ENCODE measurements around the gene PROM1.

DNA sequence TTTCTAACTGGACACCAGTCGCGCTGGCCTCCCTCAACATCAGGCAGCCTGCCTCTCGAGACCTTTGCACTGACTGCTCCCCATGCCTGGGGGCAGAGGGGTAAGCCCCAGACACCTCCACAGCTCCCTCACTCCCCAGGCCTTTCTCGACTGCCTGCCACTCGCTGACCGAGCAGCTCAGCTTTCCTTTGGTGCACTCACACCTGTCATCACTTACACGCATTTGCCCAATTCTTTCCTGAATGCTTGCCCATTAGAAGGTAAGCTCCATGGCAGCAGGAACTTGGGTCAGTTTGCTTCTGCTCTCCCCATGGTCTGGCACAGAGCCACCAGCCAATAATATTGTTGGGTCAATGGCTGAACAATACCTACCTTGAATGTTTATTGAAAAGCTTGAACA is 32.2 kb upstream of the PROM1 start:
- TF ChIP-seq, protein P1, sequence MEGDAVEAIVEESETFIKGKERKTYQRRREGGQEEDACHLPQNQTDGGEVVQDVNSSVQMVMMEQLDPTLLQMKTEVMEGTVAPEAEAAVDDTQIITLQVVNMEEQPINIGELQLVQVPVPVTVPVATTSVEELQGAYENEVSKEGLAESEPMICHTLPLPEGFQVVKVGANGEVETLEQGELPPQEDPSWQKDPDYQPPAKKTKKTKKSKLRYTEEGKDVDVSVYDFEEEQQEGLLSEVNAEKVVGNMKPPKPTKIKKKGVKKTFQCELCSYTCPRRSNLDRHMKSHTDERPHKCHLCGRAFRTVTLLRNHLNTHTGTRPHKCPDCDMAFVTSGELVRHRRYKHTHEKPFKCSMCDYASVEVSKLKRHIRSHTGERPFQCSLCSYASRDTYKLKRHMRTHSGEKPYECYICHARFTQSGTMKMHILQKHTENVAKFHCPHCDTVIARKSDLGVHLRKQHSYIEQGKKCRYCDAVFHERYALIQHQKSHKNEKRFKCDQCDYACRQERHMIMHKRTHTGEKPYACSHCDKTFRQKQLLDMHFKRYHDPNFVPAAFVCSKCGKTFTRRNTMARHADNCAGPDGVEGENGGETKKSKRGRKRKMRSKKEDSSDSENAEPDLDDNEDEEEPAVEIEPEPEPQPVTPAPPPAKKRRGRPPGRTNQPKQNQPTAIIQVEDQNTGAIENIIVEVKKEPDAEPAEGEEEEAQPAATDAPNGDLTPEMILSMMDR (conservative IDR thresholded peaks at IDR 0.05; ENCODE audit: low read depth, low read length): no peak
- TF ChIP-seq, protein P2, sequence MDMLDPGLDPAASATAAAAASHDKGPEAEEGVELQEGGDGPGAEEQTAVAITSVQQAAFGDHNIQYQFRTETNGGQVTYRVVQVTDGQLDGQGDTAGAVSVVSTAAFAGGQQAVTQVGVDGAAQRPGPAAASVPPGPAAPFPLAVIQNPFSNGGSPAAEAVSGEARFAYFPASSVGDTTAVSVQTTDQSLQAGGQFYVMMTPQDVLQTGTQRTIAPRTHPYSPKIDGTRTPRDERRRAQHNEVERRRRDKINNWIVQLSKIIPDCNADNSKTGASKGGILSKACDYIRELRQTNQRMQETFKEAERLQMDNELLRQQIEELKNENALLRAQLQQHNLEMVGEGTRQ (IDR thresholded peaks at IDR 0.05; ENCODE audit: low read depth, low read length): no peak
- no peak for TF ChIP-seq SMC3 (IDR thresholded peaks at IDR 0.05; ENCODE audit: low read depth, low read length)
- no peak for TF ChIP-seq MXI1 (IDR thresholded peaks at IDR 0.05; ENCODE audit: borderline replicate concordance, low read depth, low read length)
- TF ChIP-seq POLR2A (IDR thresholded peaks at IDR 0.05; ENCODE audit: low read depth, low read length): no peak
- no peak for TF ChIP-seq CEBPB (IDR thresholded peaks at IDR 0.05; ENCODE audit: low read depth, low read length)
- no peak for TF ChIP-seq MAZ (IDR thresholded peaks at IDR 0.05; ENCODE audit: borderline replicate concordance, low read depth, low read length)
- no peak for TF ChIP-seq RAD21 (IDR thresholded peaks at IDR 0.05; ENCODE audit: low read length)
